Spleen (tissue), 11 donors: ENCODE data around the gene GOLGA3. TPM values are rescaled to one million over a fixed set of nuclear protein-coding genes. Genes with fewer than 3 reads are reported as not detected.
A peak's percentile ranks its signal among the peaks of the same experiment; 100 is the strongest.

ENCODE experiments used
- DNase-seq: peaks from one replicate; pipeline ENCODE4 v3.0.0-alpha.2; 2020
- H3K27ac ChIP-seq, 8 donors: fragments of 200-600 bp; sonication (generic) in 7 of 8; 1 replicate in 4 of 8; 2 replicates in 4 of 8; pipeline versions ENCODE4 v1.5.0 to v1.8.0; 2016 to 2021; ENCODE audit warnings: inconsistent platforms in 4 of 8, mild to moderate bottlenecking in 4 of 8, moderate library complexity in 1 of 8
- H3K27me3 ChIP-seq, 7 donors: fragments of 200-600 bp; sonication (generic) in 6 of 7; replicated peaks in 1 of 7; 1 replicate in 4 of 7; 2 replicates in 3 of 7; pipeline versions ENCODE4 v1.5.0 to v1.8.0; 2016 to 2021; ENCODE audit warnings: inconsistent platforms in 3 of 7, mild to moderate bottlenecking in 1 of 7
- H3K36me3 ChIP-seq, 6 donors: fragments of 200-600 bp; sonication (generic) in 5 of 6; 1 replicate in 4 of 6; 2 replicates in 2 of 6; pipeline versions ENCODE4 v1.5.0 to v1.8.0; 2016 to 2021; ENCODE audit warnings: inconsistent platforms in 2 of 6
- H3K4me1 ChIP-seq, 6 donors: fragments of 200-600 bp; sonication (generic) in 5 of 6; 1 replicate in 3 of 6; 2 replicates in 3 of 6; pipeline versions ENCODE4 v1.5.0 to v1.8.0; 2016 to 2021; ENCODE audit warnings: inconsistent platforms in 3 of 6
- H3K4me3 ChIP-seq, 8 donors: fragments of 200-600 bp; sonication (generic) in 7 of 8; 1 replicate in 4 of 8; 2 replicates in 4 of 8; pipeline versions ENCODE4 v1.5.0 to v1.8.0; 2016 to 2021; ENCODE audit warnings: inconsistent platforms in 4 of 8, mild to moderate bottlenecking in 4 of 8, moderate library complexity in 2 of 8
- H3K9me3 ChIP-seq, 8 donors: fragments of 200-600 bp; sonication (generic) in 7 of 8; 1 replicate in 4 of 8; 2 replicates in 4 of 8; pipeline versions ENCODE4 v1.5.0 to v1.8.0; 2016 to 2021; ENCODE audit warnings: inconsistent platforms in 4 of 8
- POLR2A ChIP-seq, 3 donors: fragments of 450-650 bp; IDR thresholded peaks; one replicate each; pipeline ENCODE4 v1.5.1; 2017; ENCODE audit warnings: antibody characterized with exemption in 3 of 3, mild to moderate bottlenecking in 1 of 3
- POLR2AphosphoS5 ChIP-seq, 3 donors: sonication (generic); formaldehyde crosslinking; IDR thresholded peaks; one replicate each; pipeline ENCODE4 v1.5.1; 2017; ENCODE audit warnings: antibody characterized with exemption in 3 of 3
- WGBS, 5 donors: extraction: QIAGEN DNeasy Blood & Tissue Kit in 3 of 5; methylation state at CpG; one replicate each; pipeline versions ENCODE4 v1.1.5 to v1.1.7; 2013 to 2018; 5-methylcytosine and 5-hydroxymethylcytosine counted together
- intact Hi-C: fragments of 100-400 bp; cut with DNase I; formaldehyde crosslinking; loops from one replicate; pipeline ENCODE4 v1.15.0; 2023; ENCODE audit warnings: low total_unique reads
- polyA plus RNA-seq, 3 donors: library from polyadenylated mRNA; stranded (reverse); fragments of 200-250 nt; gene quantifications; one replicate each; pipeline ENCODE4 v1.2.1, GENCODE V29; 2013
- total RNA-seq, 7 donors: library from RNA; depleted of rRNA in 3 of 7; stranded (reverse); fragments of >200 nt in 3 of 7; fragmentation: NEBNext Ultra II Directional in 4 of 7; extraction: Animal tissue kit (Norgen Biotek cat#: 25700) in 4 of 7; gene quantifications; one replicate each; pipeline versions ENCODE4 v1.1.0 to v1.2.1, GENCODE V29; 2016 to 2021
- TF ChIP-seq, protein P1 (sequence below), 11 experiments: fragments of 200-600 bp in 7 of 11; fragments of 450-650 bp in 4 of 11; sonication (generic) in 4 of 11; IDR thresholded peaks in 8 of 11; conservative IDR thresholded peaks in 3 of 11; 1 replicate in 7 of 11; 2 replicates in 4 of 11; pipeline versions ENCODE4 v1.4.0 to v1.8.0; 2016 to 2021; ENCODE audit warnings: antibody characterized with exemption in 11 of 11, inconsistent platforms in 4 of 11, mild to moderate bottlenecking in 1 of 11
- donor health status: healthy with polysubstance abuse.
- donor health status: DM: no; HTN: no; CAD: no; lungs with moderate emphysema.
- donor health status: DM: no; HTN: no; CAD: no.
- donor health status: Bipolar disorder and iron deficiency.
- donor health status: healthy.
- donor health status: DM: no; HTN: no; CAD: no.
- donor health status: DM: yes; HTN: yes; CAD: no.

The GOLGA3 gene
- total and polyA plus RNA-seq, 10 donors: 6.8 to 80.9 (median 52.0) TPM

DNA sequence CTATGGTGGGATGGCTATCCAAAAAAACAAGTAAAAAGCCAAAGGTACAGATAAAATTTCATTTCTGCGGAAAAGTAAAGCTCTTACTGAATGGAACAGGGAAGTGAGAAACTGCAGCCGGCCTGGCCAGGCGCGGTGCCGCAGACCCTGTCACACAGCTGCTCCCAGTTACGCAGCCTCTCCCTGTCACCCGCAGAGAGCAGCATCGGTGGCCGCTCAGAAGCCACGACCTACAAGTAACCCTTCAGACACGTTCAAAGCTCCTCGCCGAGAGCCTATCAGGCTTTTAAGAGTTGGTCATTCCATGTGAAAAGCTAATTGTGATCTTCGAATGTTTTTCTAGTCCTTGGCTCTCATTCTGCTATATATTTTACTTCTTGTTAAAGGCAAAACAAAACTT is 56.1 kb downstream of the GOLGA3 start:
- H3K9me3 ChIP-seq: no peaks in the 10 kb centered on the region
- H3K36me3 ChIP-seq: peaks cover 3 to 65% (median 51%) of the 10 kb centered on the region in 6 donors
- H3K4me1 ChIP-seq: peaks cover 33 to 60% (median 55%) of the 10 kb centered on the region in 6 donors
- intact Hi-C loops: no loop called here
- DNase-seq: peak; percentile 90
- H3K27ac ChIP-seq: peak overlapping the region in 6 of 8 donors; percentile 69 to 93 (median 85)
- no peaks in the 10 kb centered on the region for H3K27me3 ChIP-seq
- WGBS, 5 donors: 61 to 80% (median 65%) methylated on average over 14 of the region's 14 CpGs
- no peak overlapping the region for H3K4me3 ChIP-seq
- no peak for TF ChIP-seq POLR2A (IDR thresholded peaks at IDR 0.05)
- peak; percentile 44 to 71 (median 67) for TF ChIP-seq POLR2AphosphoS5 (IDR thresholded peaks at IDR 0.05)
- TF ChIP-seq, protein P1, sequence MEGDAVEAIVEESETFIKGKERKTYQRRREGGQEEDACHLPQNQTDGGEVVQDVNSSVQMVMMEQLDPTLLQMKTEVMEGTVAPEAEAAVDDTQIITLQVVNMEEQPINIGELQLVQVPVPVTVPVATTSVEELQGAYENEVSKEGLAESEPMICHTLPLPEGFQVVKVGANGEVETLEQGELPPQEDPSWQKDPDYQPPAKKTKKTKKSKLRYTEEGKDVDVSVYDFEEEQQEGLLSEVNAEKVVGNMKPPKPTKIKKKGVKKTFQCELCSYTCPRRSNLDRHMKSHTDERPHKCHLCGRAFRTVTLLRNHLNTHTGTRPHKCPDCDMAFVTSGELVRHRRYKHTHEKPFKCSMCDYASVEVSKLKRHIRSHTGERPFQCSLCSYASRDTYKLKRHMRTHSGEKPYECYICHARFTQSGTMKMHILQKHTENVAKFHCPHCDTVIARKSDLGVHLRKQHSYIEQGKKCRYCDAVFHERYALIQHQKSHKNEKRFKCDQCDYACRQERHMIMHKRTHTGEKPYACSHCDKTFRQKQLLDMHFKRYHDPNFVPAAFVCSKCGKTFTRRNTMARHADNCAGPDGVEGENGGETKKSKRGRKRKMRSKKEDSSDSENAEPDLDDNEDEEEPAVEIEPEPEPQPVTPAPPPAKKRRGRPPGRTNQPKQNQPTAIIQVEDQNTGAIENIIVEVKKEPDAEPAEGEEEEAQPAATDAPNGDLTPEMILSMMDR (IDR thresholded peaks at IDR 0.05 in 8 of 11, conservative IDR thresholded peaks at IDR 0.05 in 3 of 11): no peak

DNA sequence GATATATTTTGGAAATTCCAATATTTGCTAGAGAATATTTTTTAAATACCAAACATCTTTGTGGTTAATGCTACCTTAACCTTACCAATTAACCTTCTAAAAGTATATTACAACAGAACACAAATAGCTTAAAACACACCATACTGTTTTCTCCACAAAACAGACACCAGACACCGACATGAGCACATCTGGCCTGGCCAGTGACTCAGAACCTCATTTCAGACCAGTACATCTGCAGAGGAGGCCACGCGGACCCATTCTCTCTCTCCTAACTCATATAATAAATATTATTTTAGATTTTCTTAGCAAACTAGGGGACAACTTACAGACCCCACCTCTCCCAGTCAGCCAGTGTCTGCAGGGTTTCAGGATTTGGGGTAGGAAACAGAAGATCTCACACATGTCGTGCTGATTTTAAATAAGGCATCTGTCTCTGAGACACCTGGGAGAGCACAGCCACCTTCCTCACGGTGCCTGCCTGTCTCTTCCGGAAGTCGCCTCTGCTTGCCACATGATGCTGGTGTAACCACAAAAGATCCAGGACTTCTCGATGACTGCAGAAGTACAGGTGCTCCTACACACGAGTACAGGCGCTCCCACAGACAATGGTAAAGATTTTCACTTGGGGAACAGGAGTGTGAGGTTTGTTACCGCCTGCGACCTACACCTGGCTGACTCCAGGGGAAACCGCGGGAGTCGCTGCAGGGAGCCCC is 57.4 kb downstream of the GOLGA3 start:
- peaks cover 3 to 52% (median 39%) of the 10 kb centered on the region in 6 donors for H3K36me3 ChIP-seq
- peak overlapping the region in 2 of 8 donors; percentile 16 to 40 for H3K4me3 ChIP-seq
- peaks cover 33 to 73% (median 62%) of the 10 kb centered on the region in 6 donors for H3K4me1 ChIP-seq
- H3K27me3 ChIP-seq: no peaks in the 10 kb centered on the region
- intact Hi-C loops: no loop called here
- no peaks in the 10 kb centered on the region for H3K9me3 ChIP-seq
- peak; percentile 85 for DNase-seq
- 38 to 74% (median 59%) methylated on average over 12 to 15 of the region's 15 CpGs for WGBS, 5 donors
- TF ChIP-seq, protein P1 (IDR thresholded peaks at IDR 0.05 in 8 of 11, conservative IDR thresholded peaks at IDR 0.05 in 3 of 11): no peak
- TF ChIP-seq POLR2AphosphoS5 (IDR thresholded peaks at IDR 0.05) (peak in 2 of 3 donors; percentile 68 to 84), POLR2A (IDR thresholded peaks at IDR 0.05) (no peak)
- peak overlapping the region; percentile 38 to 93 (median 85) for H3K27ac ChIP-seq

DNA sequence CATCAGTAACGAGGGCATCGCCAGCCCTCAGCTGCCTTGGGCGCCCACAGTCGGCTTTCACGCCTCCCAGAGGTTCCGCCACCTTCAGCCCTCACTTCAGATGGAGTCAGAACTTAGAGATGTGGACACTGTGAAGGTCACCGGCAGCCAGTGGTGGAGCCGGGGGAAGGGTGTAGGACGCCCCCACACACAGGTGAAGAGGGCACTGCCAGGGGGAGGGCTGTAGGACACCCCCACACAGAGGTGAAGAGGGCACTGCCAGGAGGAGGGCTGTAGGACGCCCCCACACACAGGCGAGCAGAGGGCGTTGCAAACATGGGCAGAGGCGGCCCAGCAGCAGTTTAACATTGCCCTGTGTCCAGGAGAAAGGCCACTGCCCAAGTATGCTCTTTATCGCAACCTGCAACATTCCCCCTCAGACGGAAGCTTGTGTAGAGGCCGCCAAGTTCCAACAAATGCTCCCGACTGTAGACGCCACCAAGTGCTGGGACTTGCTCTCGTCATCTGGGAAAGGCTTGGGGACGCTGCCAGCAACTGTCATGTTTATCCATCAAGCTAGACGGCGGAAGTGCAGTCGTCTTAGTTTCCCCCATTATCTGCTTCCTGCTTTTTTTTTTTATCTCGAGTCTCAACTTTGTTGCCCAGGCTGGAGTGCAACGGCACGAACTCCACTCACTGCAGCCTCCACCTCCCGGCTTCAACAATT is 62.1 kb downstream of the GOLGA3 start:
- peak; percentile 80 for DNase-seq
- intact Hi-C loops: no loop called here
- no peaks in the 10 kb centered on the region for H3K9me3 ChIP-seq
- peaks cover 34 to 84% (median 64%) of the 10 kb centered on the region in 6 donors for H3K4me1 ChIP-seq
- TF ChIP-seq POLR2AphosphoS5 (IDR thresholded peaks at IDR 0.05) (peak; percentile 38 to 55 (median 52)), POLR2A (IDR thresholded peaks at IDR 0.05) (no peak)
- H3K27me3 ChIP-seq: no peaks in the 10 kb centered on the region
- peaks cover 0 to 4% (median under 1%) of the 10 kb centered on the region in 6 donors for H3K36me3 ChIP-seq
- H3K4me3 ChIP-seq: no peak overlapping the region
- peak overlapping the region in 7 of 8 donors; percentile 61 to 93 (median 75) for H3K27ac ChIP-seq
- 36 to 55% (median 49%) methylated on average over 27 of the region's 27 CpGs for WGBS, 5 donors

DNA sequence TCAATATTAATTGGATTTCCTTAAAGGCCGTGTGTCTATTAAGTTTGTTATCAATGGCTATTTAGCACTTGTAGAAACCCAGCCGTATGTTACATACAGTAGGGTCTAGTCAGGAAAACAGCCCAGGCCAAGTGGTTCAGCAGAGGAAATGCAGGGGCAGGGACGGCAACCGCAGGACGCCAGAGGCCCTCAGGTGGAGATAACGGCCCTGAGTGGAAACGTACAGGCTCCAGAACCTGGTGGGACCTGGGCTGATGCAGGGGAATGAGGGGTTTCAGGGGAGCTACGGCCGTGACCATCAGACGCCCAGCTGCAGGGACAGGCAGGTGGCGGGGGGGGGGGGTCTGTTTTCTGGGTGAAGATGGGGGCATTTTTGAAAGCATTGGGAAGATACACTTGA is 63.3 kb downstream of the GOLGA3 start:
- Histone ChIP-seq H3K27me3 (no peaks in the 10 kb centered on the region), H3K36me3 (no peaks in the 10 kb centered on the region), H3K4me3 (no peak overlapping the region), H3K27ac (peak overlapping the region in 1 of 8 donors; percentile 84), H3K4me1 (peaks cover 28 to 81% (median 60%) of the 10 kb centered on the region in 6 donors), H3K9me3 (no peaks in the 10 kb centered on the region)
- intact Hi-C loops: no loop called here
- TF ChIP-seq POLR2A (IDR thresholded peaks at IDR 0.05): no peak
- TF ChIP-seq POLR2AphosphoS5 (IDR thresholded peaks at IDR 0.05): no peak
- no peak for DNase-seq
- 25 to 49% (median 47%) methylated on average over 10 to 11 of the region's 11 CpGs for WGBS, 5 donors

DNA sequence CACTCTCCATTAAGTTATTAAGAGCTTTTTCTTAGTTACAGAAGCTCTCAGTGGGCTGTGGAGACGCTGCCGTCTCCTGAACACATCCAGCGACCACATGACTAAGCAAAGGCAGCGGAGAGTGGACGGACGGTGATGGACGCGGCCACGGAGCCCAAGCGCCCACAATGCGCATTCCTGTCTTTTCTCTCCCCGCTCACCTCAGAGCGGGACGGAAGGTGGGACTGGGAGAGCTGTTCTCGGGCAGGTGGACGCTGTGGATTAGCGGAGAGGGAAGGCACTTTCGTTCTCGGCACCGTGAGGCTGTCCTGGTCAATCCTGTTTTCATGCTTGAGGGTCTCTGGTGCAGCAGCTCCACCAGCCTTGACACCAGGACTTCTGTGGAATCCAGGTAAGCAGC is 64.4 kb downstream of the GOLGA3 start:
- Histone ChIP-seq H3K4me3 (no peak overlapping the region), H3K4me1 (peaks cover 33 to 81% (median 60%) of the 10 kb centered on the region in 6 donors), H3K27me3 (no peaks in the 10 kb centered on the region), H3K36me3 (peaks cover 0 to 7% (median 0%) of the 10 kb centered on the region in 6 donors), H3K27ac (no peak overlapping the region), H3K9me3 (no peaks in the 10 kb centered on the region)
- intact Hi-C loops: no loop called here
- no peak for DNase-seq
- TF ChIP-seq POLR2A (IDR thresholded peaks at IDR 0.05) (no peak), POLR2AphosphoS5 (IDR thresholded peaks at IDR 0.05) (no peak)
- TF ChIP-seq, protein P1 (IDR thresholded peaks at IDR 0.05 in 8 of 11, conservative IDR thresholded peaks at IDR 0.05 in 3 of 11): no peak
- WGBS, 5 donors: 90 to 97% (median 94%) methylated on average over 20 of the region's 20 CpGs
